HG02840 (cell line): Measurements from ENCODE around the gene ABCD3.
"Not testable (repeated sequence)": the region's sequence is repeated elsewhere in the genome, so short reads cannot be mapped to it uniquely, and the experiment has no call there.

Source experiments
- ATAC-seq: cut with Tn5 transposase; IDR thresholded peaks from one replicate; pipeline ENCODE4 v1.9.1; 2021; ENCODE audit warnings: mild to moderate bottlenecking, moderate library complexity, moderate number of reproducible peaks; ENCODE audit not compliant: unreplicated experiment, low FRiP score

ABCD3 gene

DNA sequence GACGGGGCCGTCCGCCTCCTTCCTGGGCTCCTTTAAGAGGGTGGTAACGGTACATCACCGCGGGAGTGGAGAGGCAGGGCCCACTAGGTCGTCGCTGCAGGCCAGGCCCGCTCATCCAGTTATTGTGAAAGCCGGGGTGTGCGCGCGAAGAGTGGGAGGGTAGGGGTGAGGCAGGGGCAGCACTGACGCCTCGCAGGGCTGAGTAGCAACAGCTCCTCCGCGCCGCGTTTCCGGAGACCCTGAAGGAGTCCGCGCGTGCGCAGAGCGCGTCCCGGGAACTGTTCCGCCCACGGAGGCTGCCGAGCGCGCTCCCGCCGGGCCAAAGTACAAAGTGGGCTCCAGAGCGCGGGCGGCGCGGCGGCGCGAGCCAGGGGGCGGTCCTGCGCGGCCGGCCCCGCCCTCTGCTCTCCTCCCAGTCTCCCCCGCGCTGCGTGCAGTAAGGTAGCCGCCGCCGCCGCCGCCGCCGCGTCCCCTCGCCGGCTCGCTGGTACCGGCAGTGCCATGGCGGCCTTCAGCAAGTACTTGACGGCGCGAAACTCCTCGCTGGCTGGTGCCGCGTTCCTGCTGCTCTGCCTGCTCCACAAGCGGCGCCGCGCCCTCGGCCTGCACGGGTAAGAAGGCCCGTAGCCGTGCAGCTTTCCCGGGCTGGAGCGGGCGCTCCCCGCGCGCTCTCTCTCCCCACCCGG lies at the start of gene ABCD3:
TSS of gene ABCD3 (plus strand) at position 412 of the 686 bp plus-strand sequence. CDS start at position 502, 90 bp downstream.
- ATAC-seq: peak; percentile 94

DNA sequence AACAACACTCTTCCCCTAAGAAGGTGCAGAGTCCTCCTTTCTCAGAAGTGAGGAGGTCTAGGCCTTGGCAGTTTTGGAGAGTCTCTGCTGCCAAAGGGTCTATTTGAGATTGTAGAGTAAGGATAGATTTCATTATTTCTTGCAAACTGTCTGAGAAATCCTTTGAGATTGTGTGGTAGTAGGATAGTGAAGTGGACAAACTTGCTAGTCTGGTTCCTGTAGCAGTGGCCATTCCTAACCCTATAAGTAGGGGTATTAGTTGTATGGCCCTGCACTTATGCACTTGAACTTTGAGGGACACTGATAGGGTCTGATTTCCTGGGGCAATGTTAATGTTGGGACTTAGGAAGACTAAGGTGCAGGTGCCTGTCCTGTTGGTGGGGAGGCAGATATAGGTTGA lies 45.4 kb upstream of the ABCD3 start:
- ATAC-seq: not testable (repeated sequence)

DNA sequence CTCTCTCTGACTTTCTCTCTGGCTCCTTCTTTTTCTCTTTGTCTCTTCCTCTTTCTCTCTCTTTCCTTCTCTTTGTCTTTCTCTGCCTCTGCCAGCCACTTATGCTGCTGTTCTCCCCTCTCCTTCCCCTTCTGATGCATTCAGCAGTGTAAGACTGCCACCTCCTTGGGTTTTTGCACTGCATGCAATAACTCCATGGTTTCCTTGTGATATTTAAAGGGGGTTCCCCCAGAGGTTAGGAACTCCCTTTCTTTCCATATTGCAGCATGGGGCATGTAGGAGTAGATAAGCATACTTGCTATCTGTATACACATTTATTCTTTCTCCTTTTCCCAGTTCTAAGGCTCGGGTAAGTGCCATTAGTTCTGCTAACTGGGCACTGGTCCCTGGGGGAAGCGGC lies 44.9 kb upstream of the ABCD3 start:
- not testable (repeated sequence) for ATAC-seq

DNA sequence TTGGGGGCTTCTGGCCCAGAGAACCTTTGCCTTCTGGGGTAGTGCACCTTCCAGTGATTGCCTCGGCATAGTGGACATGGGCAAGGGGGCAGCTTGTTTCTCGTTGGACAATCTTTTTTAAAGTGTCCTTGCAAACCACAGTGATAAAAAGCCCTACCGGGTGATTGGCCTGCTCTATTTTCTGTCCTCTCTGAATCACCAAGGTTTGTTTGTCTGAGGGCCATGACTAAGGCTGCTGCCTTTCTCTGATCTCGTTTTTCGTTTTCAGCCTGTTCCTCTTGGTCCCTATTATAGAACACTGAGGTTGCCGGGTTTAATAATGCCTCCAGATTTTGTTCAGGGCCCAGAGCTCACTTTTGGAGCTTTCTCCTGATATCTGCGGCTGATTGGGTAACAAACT lies 42.5 kb upstream of the ABCD3 start:
- not testable (repeated sequence) for ATAC-seq

DNA sequence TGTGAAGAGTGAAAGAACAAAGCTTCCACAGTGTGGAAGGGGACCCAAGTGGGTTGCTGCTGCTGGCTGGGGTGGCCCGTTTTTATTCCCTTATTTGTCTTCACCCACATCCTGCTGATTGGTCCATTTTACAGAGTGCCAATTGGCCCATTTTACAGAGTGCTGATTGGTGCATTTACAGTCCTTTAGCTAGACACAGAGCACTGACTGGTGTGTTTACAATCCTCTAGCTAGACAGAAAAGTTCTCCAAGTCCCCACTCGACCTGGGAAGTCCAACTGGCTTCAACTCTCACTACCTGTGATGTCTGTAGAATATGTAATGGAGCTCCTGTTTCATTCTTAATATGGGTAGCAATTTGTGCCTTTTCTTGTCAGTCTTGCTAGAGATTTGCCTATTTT lies 39.7 kb upstream of the ABCD3 start:
- not testable (repeated sequence) for ATAC-seq

DNA sequence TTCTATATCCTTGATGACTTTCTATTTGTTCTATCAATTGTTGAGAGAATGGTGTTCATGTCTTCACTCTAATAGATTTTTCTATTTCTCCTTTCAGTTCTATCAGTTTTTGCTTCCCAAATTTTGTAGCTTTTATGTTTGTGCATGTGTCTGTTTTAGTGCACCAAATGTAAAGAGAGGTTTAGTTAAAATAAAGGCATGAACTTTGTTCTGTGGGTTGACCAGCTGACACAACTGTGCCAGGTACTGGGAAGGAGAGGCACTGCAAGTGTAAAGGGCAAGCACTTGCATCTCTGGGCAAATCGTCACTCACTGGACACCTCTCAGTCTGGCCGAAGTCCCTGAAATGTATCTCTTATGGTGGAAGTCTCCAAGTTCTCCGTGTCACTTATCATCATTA lies 38.6 kb upstream of the ABCD3 start:
- no peak for ATAC-seq

DNA sequence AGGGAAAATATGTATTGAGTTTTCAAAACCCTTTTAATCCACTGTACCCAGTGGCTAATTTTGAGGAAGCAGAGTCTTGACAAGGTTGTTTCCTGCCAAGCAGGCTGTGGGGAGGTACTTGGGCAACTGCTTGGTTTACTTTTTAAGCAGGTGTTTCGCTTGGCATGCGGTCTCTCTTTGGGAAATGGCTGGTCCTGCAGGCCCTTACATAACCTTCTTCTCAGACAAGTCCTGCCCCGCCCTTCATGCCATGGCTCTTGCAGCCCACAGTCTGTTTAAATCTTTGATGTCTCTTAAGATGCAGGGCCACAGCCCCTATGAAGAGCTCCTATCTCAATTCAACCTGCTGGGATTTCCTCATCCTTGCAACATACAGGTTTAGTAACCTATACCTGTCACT lies 36.0 kb upstream of the ABCD3 start:
- no peak for ATAC-seq

DNA sequence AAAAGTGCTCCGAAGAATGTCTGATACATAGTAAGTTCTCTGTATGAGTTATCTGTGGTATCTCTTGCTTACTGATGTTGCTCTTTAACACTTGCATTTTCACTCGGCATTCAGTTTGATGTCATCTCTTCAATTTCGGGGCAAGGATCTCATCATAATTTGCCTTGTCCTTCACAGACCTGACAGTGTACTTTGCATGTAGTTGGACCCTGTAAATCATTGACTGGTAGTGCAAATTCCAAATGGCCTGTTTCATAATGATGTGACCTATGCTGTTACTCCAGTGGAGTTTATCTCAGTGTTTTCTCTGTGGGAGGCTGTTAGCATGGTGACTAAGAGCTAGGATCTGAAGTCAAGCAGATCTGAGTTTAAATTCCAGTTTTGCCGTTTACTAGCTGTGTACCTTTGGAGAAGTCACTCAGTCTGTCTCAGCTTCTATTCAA lies 34.2 kb upstream of the ABCD3 start:
- no peak for ATAC-seq

DNA sequence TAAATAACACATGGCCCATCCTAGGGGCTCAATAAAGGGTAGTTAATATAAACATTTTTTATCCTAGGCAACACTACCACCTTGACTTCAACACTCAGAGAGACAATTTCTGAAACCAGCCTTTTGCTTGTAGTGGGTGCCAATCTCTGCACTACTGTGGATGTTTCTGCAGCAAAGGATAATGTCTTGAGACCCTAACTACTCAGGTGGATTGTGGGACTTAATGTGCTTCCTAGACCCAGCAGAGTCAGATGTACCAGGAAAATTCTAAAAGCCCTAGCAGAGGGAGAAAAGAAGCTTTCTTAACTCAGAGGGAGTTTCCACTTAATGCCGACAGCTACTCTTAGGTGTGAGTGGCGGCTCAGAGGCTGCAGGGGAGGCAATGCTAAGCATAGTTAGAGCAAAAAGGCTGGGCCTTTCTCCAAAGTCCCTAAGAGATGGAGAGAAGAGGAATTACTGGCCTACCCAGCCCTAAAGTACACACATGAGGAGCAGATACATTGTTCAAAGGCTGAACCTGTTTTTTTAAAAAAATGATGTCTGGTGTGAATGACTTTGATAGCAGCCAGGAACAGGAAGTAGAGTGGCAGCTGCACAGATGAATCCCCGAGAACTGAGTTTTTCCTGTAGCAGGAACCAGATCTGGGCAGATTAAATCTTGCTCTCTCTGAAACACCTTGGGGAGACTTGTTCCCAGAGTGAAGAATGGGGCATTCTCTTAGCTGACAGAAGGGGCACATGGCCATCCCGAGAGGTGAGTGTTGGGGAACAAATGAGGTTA lies 33.5 kb upstream of the ABCD3 start:
- no peak for ATAC-seq

DNA sequence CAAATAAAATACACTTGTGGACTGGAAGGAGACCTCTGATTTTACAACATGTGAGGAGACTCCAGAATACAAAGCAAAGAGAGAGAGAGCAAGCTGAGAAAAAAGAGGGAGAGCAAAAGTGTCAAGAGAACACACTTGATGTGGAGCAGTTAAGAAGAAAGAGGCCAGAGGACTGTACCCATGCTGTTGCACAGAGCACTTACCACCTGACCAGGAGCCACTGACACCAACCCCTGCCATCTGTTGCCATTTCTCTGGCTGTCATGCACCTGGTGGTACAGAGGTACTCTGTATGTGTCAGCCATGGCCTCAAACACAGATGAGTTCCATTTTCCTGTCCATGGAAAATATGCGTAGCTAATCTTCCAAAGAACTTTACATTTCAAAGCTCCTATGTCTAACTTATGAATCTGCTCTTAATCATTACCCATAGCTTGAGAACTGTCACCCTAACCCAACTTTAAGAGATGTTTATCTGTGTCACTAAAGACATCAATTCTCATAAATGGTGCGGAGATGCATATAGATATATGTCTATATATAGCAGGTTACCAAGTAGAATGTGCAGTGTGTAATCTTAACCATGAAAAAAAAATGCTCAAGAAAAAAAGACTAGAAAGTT lies 32.8 kb upstream of the ABCD3 start:
- no peak for ATAC-seq

DNA sequence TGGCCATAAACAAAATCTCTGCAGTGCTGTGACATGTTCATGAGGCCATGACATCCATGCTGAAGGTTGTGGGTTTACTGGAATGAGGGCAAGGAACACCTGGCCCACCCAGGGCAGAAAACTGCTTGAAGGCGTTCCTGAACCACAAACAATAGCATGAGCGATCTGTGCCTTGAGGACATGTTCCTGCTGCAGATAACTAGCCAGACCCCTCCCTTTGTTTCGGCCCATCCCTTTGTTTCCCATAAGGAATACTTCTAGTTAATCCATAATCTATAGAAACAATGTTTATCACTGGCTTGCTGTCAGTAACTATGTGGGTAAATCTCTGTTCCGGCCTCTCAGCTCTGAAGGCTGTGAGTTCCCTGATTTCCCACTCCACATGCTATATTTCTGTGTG lies 28.9 kb upstream of the ABCD3 start:
- no peak for ATAC-seq

DNA sequence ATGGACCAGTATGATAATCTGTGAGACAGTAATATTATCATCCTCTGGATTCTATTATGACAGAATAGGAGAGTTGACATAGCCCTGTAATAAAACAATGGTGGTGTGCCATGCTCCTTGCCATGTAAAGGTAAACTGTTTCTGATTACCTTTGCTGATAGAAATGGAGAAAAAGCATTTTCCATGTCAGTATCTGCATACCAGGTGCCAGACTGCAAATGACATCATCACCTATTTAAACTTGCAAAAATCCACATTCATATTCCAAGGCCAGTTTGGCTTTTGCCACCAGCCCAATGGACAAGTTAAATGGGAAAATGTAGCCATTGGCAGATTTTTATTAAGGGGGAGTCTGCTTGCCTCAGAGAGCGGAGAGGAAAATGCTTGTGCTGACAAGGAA lies 23.9 kb upstream of the ABCD3 start:
- no peak for ATAC-seq

DNA sequence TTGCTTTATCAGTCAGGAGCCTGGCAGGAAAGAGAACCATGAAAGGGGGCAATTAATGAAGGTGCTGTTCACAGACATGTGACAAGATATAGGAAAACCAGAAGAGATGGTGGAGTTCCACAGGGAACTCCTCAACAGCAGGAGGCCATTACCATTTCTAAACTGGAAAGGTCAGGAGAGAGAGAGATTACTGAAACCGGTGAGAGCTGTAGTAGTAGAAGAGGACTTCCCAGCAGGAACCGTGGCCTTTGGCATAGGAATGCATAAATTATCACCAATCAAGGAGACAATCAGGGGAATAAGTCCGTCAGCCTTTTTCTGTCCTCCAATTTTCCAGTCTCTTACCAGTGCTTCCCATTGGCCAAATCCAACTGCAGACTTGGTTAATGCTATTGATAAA lies 23.0 kb upstream of the ABCD3 start:
- no peak for ATAC-seq

DNA sequence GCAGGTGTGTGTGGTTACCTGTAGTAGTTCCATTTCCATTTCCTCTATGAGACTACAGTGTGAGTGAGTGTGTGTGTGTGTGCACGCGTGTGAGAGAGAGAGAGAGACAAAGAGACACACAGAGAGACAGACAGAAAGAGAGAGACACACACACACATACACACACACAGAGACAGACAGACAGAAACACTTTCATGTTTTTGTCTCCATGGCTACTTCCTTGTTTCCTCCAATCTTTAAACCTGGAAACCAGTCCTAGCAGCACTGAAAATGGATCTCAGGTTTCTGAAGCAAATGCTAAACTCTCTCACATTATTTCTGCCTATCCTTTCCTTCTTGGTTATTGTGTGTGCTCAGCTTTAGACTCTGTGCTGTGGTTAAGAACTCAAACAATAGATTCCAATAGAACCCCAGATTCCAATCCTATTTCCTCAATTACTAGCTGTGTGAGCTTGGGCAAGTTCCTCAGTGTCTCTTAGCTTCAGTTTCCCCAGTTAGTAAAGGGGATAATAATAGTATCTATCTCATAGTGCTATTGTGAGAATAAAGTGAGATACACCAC lies 22.4 kb upstream of the ABCD3 start:
- ATAC-seq: no peak

DNA sequence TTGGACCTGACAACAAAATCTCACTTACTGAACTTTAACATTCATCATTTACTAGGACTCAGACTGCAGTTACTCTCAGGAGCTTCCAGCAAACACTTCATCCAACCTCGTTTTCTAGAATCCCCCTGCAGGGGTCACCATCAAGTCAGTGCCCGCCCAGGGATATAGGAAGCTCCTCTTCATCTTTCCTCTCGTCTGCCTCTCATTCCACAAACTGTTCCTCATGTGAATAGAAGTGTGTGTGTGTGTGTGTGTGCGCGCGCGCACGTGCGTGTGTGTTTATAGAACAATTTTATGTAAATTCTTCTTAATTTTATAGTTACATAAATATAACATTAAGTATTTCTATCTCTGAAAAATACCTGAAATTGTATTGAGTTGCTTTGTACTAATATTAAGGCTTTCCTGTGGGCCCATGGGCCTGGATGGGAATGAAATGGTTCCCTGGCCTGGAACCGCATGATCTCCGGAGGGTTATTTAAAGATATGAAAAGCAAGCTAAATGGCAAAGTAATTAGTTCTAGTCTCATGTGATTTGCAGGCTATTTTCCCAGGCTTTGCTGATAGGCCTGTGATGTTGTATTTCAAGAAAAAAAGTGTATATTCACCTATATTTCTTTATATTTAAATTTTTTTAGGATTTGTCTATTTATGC lies 21.7 kb upstream of the ABCD3 start:
- ATAC-seq: no peak

DNA sequence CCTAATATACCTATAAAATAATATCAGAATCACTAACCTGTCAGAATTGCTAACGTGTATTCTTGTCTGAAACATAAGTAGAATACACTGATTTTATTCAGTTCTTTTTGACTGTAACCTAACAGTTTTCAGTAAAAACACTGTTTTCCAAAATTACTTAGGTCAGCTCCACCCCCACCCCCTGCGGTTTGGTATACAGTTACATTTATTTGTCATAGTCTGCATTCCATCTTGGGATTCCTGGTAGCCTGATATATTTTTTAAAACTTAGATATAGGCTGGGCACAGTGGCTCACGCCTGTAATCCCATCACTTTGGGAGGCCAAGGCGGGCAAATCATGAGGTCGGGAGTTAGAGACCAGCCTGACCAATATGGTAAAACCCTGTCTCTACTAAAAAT lies 19.8 kb upstream of the ABCD3 start:
- ATAC-seq: no peak

DNA sequence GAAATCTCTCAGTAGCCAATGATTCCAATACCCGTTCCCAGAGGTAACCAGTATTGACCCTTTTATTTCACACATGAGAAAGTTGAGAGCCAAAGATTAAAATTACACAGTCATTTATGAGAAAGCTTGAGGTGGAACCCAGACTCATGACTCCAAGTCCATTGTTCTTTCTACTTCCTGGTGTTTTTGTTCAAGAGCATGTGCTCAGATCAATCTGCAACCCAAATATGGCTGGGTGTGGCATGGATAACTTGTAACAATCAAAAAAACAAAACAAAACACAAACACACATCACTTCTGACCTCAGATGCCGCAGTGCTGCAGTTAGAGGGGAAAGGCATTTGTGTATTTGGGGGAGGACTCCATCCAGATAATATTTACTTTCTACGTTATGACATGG lies 18.7 kb upstream of the ABCD3 start:
- no peak for ATAC-seq

DNA sequence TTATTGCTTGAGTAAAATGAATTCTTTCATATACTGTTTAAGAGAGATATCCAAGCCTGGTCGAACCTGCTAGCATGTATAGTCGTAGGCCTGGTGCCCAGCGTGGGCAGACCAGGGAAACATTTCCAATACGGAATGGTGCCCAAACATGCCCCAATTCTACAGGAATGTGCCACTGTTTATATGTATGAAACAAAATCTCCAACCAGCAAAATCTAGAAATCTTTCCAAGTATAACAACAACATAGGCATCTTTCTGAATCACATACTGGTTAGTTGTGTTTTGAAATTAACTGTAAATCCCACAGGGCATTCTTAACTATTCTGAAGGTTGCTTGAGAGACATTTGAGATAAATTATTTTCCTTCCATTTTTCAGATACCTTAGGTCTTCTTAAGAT lies 17.0 kb upstream of the ABCD3 start:
- ATAC-seq: no peak

DNA sequence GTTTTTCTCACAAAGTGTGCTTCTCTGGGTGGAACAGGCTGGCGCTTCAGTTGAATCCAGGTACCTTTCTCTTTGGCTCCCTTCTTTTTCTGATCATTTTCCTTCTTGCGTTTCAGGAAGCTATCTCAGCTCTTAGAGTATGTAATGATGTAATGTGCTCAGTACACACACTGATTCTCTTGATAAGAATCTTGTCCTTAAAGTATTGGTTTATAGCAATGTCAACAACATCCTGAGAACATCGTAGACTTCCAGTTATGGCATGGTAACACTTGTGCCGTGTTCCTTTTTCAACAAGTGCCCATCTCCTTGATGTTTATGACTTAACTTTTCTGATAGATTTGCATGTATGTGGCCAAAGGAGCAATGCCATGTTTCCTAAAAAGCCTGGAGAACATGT lies 11.7 kb upstream of the ABCD3 start:
- no peak for ATAC-seq

DNA sequence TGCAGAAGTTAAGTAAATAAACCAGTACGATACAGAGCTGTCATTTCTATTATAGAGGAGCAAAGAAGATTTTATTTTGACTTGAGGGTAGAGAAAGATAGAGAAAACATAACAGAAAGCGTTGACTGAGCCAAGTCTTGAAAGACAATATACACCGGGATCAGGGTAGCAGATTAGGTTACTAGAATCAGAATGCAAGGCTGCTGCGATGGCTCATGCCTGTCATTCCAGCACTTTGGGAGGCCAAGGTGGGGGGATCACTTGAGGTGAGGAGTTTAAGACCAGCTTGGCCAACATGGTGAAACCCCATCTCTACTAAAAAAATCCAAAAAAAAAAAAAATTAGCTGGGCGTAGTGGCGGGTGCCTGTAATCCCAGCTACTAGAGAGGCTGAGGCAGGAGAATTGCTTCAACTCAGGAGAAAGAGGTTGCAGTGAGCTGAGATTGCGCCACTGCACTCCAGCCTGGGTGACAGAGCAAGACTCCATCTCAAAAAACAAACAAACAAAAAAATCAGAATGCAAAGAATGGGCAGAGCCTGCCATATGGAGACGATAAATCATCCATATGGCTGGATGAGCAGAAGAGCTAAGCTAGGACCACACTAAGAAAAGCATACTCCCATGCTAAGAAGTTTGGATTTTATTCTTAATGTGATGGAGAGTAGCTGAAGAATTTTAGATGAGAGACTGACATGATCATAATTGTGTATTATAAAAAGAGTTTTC lies 9.9 kb upstream of the ABCD3 start:
- ATAC-seq: no peak
